GM10248 (cell line): ENCODE results near the gene AMER3.

ENCODE experiments used
- CTCF ChIA-PET: fragments of 300-600 bp; sonication (Branson Sonifier 250); formaldehyde crosslinking; extraction: SDS; loops from one replicate; lab custom pipeline; 2021; ENCODE audit warnings: antibody characterized with exemption; lab: Yijun Ruan, JAX
- POLR2A ChIA-PET: fragments of 350-650 bp; sonication (Branson Sonifier 250); formaldehyde crosslinking; extraction: SDS; loops from one replicate; lab custom pipeline; 2020; ENCODE audit warnings: antibody characterized with exemption; lab: Yijun Ruan, JAX
- DNase-seq: peaks from one replicate; pipeline ENCODE4 v3.0.0; 2012; ENCODE audit errors: extremely low spot score
- CTCF ChIP-seq: IDR thresholded peaks from 2 replicates; pipeline ENCODE4 v1.5.1; 2012; ENCODE audit warnings: mild to moderate bottlenecking, low read depth; ENCODE audit errors: extremely low read depth, missing control alignments, control extremely low read depth

Gene AMER3

DNA sequence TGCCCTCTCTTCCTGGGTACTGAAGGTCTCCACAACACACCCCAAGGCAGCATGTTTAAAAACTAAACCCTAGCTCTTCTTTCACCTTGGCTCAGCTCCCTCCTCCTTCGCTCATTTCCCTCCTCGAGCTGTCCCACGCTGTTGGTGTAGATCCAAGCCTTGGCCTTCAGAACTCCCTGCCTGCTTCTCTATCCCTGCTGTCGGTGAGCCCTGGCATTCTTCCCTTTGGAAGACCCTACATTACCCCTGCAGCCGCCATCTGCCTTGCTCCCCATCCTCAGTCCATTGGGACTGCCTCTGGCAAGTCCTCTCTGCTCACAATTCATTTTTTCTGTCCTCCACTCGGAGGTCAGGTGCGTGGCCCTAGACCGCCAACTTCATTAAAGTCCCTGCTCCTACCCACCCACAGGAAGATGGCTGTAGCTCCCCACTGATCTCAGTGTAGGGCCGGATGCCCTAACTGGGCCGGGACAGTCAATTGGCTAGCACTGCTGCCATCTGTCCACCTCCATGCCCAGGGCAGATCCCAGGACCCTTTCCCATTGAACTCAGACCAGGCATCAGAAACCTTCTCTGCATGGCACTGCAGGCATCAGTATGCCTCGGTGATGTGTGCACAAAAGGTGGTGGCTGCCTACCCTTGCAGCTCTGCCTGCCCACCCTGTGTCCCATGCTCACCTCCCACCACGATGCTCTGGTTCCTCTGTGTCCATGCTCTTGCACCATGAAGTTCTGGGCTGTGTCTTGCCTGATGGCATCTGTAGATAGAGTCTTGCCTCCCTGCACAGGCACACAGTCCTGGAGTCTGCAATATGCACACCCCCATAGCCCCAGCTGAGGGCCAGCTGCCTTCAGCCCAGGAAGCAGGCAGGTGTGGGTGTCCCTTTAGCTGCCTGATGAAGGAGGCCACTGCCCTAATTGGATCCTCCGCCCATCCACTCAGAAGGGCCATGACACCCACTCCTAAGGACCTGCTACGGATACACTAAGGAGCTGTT lies 5.7 kb downstream of the AMER3 start:
- POLR2A ChIA-PET, result no interaction called here
- no peak for TF ChIP-seq CTCF
- no peak for DNase-seq
- CTCF ChIA-PET, result interaction anchor here (1.2 to 1.8 kb wide), 2 partner anchors 8 to 36 kb away, joined by 3 to 6 read pairs; no protein-coding TSS in a partner anchor

- ChIA-PET POLR2A (no interaction called here), CTCF (interaction anchor here (1.9 kb wide), 1 partner anchor 10 kb away, joined by 7 read pairs; no protein-coding TSS in a partner anchor)
- DNase-seq, result no peak
- no peak for TF ChIP-seq CTCF
Measured at GRCh38 chr2:130762031-130762909, 6.9 kb downstream of the AMER3 start.

DNA sequence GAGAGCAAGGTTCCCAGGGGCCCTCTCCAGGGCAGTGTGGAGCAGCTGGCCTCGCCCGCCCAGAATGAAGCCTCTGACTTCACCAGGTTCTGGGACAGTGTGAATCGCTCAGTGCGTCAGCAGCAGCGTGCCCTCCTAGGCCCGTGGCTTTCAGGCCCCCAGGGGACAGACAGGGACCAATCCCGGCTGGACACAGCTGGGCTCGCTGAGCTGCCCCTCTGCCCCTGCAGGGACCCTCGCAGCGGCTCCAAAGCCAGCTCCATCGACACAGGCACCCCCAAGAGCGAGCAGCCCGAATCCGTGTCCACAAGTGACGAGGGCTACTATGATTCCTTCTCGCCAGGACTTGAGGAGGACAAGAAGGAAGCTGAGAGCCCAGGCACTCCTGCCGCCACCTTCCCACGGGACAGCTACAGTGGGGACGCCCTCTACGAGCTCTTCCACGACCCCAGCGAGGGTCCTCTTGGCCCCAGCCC lies 7.6 kb downstream of the AMER3 start:
- ChIA-PET POLR2A (no interaction called here), CTCF (interaction anchor here (1.9 kb wide), 1 partner anchor 9 kb away, joined by 7 read pairs; no protein-coding TSS in a partner anchor)
- no peak for DNase-seq
- no peak for TF ChIP-seq CTCF

- CTCF ChIA-PET, result interaction anchor here (1.9 kb wide), 1 partner anchor 9 kb away, joined by 7 read pairs; no protein-coding TSS in a partner anchor
- TF ChIP-seq CTCF, result no peak
- POLR2A ChIA-PET, result no interaction called here
- no peak for DNase-seq
Measured at GRCh38 chr2:130763405-130763804, 8.1 kb downstream of the AMER3 start.

GRCh38 chr2:130764035-130764820 lies 8.9 kb downstream of the AMER3 start:
- CTCF ChIA-PET, result interaction anchor here (1.9 kb wide), 1 partner anchor 8 kb away, joined by 7 read pairs; no protein-coding TSS in a partner anchor
- DNase-seq, result no peak
- TF ChIP-seq CTCF, result no peak
- POLR2A ChIA-PET, result no interaction called here
